IPS-20b (cell line): Measurements from ENCODE around the gene GIT2.

Experiments
- H3K27ac ChIP-seq: one replicate; pipeline ENCODE4 v1.5.1; 2013; ENCODE audit warnings: low read length
- H3K27me3 ChIP-seq: 2 replicates; pipeline ENCODE4 v1.6.1; 2013; ENCODE audit warnings: mild to moderate bottlenecking, low read length, inconsistent platforms; ENCODE audit not compliant: insufficient read depth
- H3K36me3 ChIP-seq: 2 replicates; pipeline ENCODE4 v1.6.1; 2013; ENCODE audit warnings: low read depth, mild to moderate bottlenecking, inconsistent platforms, low read length, moderate library complexity; ENCODE audit not compliant: insufficient read depth
- H3K4me1 ChIP-seq: 2 replicates; pipeline ENCODE4 v1.6.1; 2013; ENCODE audit warnings: mild to moderate bottlenecking, control low read depth, inconsistent platforms, low read length, moderate library complexity; ENCODE audit not compliant: insufficient read depth
- H3K4me3 ChIP-seq: 2 replicates; pipeline ENCODE4 v1.5.1; 2013; ENCODE audit warnings: mild to moderate bottlenecking, low read length, inconsistent platforms
- H3K9ac ChIP-seq: 2 replicates; pipeline ENCODE4 v1.6.1; 2013; ENCODE audit warnings: low read depth, mild to moderate bottlenecking, inconsistent platforms, low read length, moderate library complexity
- H3K9me3 ChIP-seq: 2 replicates; pipeline ENCODE4 v1.6.1; 2013; ENCODE audit warnings: mild to moderate bottlenecking, low read depth, low read length, inconsistent platforms; ENCODE audit not compliant: insufficient read depth

GIT2 gene

GRCh38 chr12:109926488-109927210 is 69.5 kb downstream of the GIT2 start:
- no peak overlapping the region for H3K9ac ChIP-seq
- no peak overlapping the region for H3K27ac ChIP-seq
- H3K9me3 ChIP-seq: no peaks in the 10 kb centered on the region
- H3K36me3 ChIP-seq: peaks cover 16% of the 10 kb centered on the region
- H3K4me3 ChIP-seq: no peak overlapping the region
- H3K4me1 ChIP-seq: no peaks in the 10 kb centered on the region
- no peaks in the 10 kb centered on the region for H3K27me3 ChIP-seq

- no peak overlapping the region for H3K9ac ChIP-seq
- H3K27me3 ChIP-seq: no peaks in the 10 kb centered on the region
- no peak overlapping the region for H3K4me3 ChIP-seq
- peaks cover 10% of the 10 kb centered on the region; the same call in 1 of the 2 replicates for H3K36me3 ChIP-seq
- H3K4me1 ChIP-seq: no peaks in the 10 kb centered on the region
- no peak overlapping the region for H3K27ac ChIP-seq
- no peaks in the 10 kb centered on the region for H3K9me3 ChIP-seq
These were observed 70.2 kb downstream of the GIT2 start for GRCh38 chr12:109926016-109926415.

GRCh38 chr12:109925185-109925840 is 70.9 kb downstream of the GIT2 start:
- Histone ChIP-seq H3K27ac (no peak overlapping the region), H3K36me3 (peaks cover 5% of the 10 kb centered on the region; the same call in 1 of the 2 replicates), H3K9ac (no peak overlapping the region), H3K4me1 (no peaks in the 10 kb centered on the region), H3K27me3 (no peaks in the 10 kb centered on the region), H3K9me3 (no peaks in the 10 kb centered on the region), H3K4me3 (no peak overlapping the region)

- Histone ChIP-seq H3K36me3 (no peaks in the 10 kb centered on the region), H3K4me3 (no peak overlapping the region), H3K27ac (no peak overlapping the region), H3K9me3 (no peaks in the 10 kb centered on the region; the same call in 1 of the 2 replicates), H3K9ac (no peak overlapping the region), H3K4me1 (no peaks in the 10 kb centered on the region), H3K27me3 (no peaks in the 10 kb centered on the region)
These were observed 72.5 kb downstream of the GIT2 start for GRCh38 chr12:109923481-109924245.

GRCh38 chr12:109923038-109923437 is 73.1 kb downstream of the GIT2 start:
- Histone ChIP-seq H3K9me3 (no peaks in the 10 kb centered on the region; the same call in 1 of the 2 replicates), H3K27me3 (no peaks in the 10 kb centered on the region), H3K4me3 (no peak overlapping the region), H3K27ac (no peak overlapping the region), H3K9ac (no peak overlapping the region), H3K4me1 (no peaks in the 10 kb centered on the region), H3K36me3 (no peaks in the 10 kb centered on the region)

- no peak overlapping the region for H3K9ac ChIP-seq
- H3K4me1 ChIP-seq: no peaks in the 10 kb centered on the region
- no peak overlapping the region for H3K4me3 ChIP-seq
- H3K36me3 ChIP-seq: peaks cover 8% of the 10 kb centered on the region; the same call in 1 of the 2 replicates
- H3K27ac ChIP-seq: no peak overlapping the region
- no peaks in the 10 kb centered on the region; the same call in 1 of the 2 replicates for H3K9me3 ChIP-seq
- H3K27me3 ChIP-seq: no peaks in the 10 kb centered on the region
These were observed 74.2 kb downstream of the GIT2 start for GRCh38 chr12:109921982-109922381.

- H3K4me3 ChIP-seq: no peak overlapping the region
- H3K9ac ChIP-seq: no peak overlapping the region
- H3K36me3 ChIP-seq: peaks cover 20% of the 10 kb centered on the region
- H3K9me3 ChIP-seq: no peaks in the 10 kb centered on the region; the same call in 1 of the 2 replicates
- no peak overlapping the region for H3K27ac ChIP-seq
- H3K4me1 ChIP-seq: no peaks in the 10 kb centered on the region
- H3K27me3 ChIP-seq: no peaks in the 10 kb centered on the region
These were observed 75.8 kb downstream of the GIT2 start for GRCh38 chr12:109920261-109920780.

- H3K4me3 ChIP-seq: no peak overlapping the region
- no peaks in the 10 kb centered on the region; the same call in 1 of the 2 replicates for H3K9me3 ChIP-seq
- no peak overlapping the region for H3K27ac ChIP-seq
- no peak overlapping the region for H3K9ac ChIP-seq
- no peaks in the 10 kb centered on the region for H3K4me1 ChIP-seq
- peaks cover 27% of the 10 kb centered on the region for H3K36me3 ChIP-seq
- H3K27me3 ChIP-seq: no peaks in the 10 kb centered on the region
These were observed 76.7 kb downstream of the GIT2 start for GRCh38 chr12:109919456-109919855.

- no peaks in the 10 kb centered on the region for H3K27me3 ChIP-seq
- no peak overlapping the region for H3K27ac ChIP-seq
- peaks cover 27% of the 10 kb centered on the region for H3K36me3 ChIP-seq
- H3K4me3 ChIP-seq: no peak overlapping the region
- H3K4me1 ChIP-seq: no peaks in the 10 kb centered on the region
- H3K9ac ChIP-seq: no peak overlapping the region
- no peaks in the 10 kb centered on the region; the same call in 1 of the 2 replicates for H3K9me3 ChIP-seq
These were observed 80.1 kb downstream of the GIT2 start for GRCh38 chr12:109916045-109916444.

- no peak overlapping the region for H3K27ac ChIP-seq
- H3K36me3 ChIP-seq: peaks cover 27% of the 10 kb centered on the region
- no peaks in the 10 kb centered on the region for H3K4me1 ChIP-seq
- no peak overlapping the region for H3K9ac ChIP-seq
- H3K27me3 ChIP-seq: no peaks in the 10 kb centered on the region
- no peak overlapping the region for H3K4me3 ChIP-seq
- H3K9me3 ChIP-seq: no peaks in the 10 kb centered on the region; the same call in 1 of the 2 replicates
These were observed 80.8 kb downstream of the GIT2 start for GRCh38 chr12:109915171-109916040.

- Histone ChIP-seq H3K9ac (no peak overlapping the region), H3K4me1 (no peaks in the 10 kb centered on the region), H3K27me3 (no peaks in the 10 kb centered on the region), H3K27ac (no peak overlapping the region), H3K36me3 (peaks cover 27% of the 10 kb centered on the region), H3K4me3 (no peak overlapping the region), H3K9me3 (no peaks in the 10 kb centered on the region)
These were observed 81.7 kb downstream of the GIT2 start for GRCh38 chr12:109914461-109914860.
